Stimulated activated CD8-positive, alpha-beta memory T cell treated with anti-CD3 and anti-CD28 coated beads, Interleukin-7, amount 100 ng/mL, for 48 hours (primary cell): ENCODE data around the gene MXRA8.
"Not testable (repeated sequence)": the region's sequence is repeated elsewhere in the genome, so short reads cannot be mapped to it uniquely, and the experiment has no call there.

Source experiments
- DNase-seq, 2 donors: peaks; one replicate each; pipeline ENCODE4 v3.0.0-alpha.2; 2020; ENCODE audit warnings: low read depth in 1 of 2; ENCODE audit errors: extremely low read depth in 1 of 2

The MXRA8 gene

GRCh38 chr1:1370771-1371300 is 12.5 kb upstream of the MXRA8 start:
- DNase-seq, result no peak

DNA sequence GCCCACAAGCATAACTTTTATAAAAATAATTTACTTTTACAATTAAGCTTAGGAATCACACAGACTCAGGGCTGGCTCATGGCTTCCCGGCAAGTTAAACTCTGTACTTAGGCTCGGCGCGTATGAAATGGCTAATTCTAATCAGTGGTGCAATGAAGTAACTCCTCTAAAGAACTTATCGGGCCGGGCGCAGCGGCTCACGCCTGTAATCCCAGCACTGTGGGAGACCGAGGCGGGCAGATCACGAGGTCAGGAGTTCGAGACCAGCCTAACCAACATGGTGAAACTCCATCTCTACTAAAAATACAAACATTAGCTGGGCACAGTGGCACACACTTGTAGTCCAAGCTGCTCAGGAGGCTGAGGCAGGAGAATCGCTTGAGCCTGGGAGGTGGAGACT is 11.7 kb upstream of the MXRA8 start:
- not testable (repeated sequence) for DNase-seq

GRCh38 chr1:1367315-1367714 is 9.0 kb upstream of the MXRA8 start:
- no peak for DNase-seq

GRCh38 chr1:1366699-1367066 is 8.3 kb upstream of the MXRA8 start:
- no peak for DNase-seq

GRCh38 chr1:1365875-1366698 is 7.7 kb upstream of the MXRA8 start:
- no peak for DNase-seq

DNA sequence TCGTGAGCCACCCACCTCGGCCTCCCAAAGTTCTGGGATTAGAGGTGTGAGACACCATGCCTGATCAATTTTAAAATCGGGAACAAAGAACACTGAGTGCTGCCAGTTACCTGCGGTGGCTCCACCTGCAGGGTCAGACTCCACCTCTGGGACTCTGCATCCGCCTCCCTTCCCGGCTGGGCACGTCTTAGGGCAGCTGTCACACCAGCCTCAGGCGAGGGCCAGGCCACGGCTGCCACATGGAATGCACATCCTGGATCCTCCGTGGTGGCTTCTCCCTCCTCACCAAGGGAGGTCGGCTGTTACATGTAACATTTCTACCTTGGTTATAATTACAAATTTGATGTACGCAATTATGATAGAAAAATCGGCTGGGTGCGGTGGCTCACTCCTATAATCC is 5.9 kb upstream of the MXRA8 start:
- no peak for DNase-seq

DNA sequence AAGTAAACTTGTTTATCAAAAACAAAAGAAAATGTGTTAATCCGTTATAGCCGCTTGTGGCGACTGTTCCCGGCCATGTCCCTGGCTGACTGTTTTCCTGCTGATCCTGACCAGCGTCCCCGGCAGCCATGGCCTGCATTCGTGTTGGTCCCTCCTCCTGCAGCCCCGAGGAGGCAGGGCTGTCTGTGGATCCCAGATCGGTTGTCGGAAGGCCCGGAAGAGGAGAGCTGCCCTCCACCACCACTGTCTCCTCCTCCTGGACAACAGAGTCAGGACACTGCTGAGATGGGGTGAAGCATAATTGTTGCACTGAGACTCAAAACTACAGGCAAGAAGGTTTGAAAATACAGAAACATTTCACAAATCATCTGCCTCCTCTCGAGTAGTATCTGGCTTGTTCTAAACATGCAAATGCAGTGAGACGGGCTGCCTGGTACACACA is 3.6 kb upstream of the MXRA8 start:
- DNase-seq, result no peak

DNA sequence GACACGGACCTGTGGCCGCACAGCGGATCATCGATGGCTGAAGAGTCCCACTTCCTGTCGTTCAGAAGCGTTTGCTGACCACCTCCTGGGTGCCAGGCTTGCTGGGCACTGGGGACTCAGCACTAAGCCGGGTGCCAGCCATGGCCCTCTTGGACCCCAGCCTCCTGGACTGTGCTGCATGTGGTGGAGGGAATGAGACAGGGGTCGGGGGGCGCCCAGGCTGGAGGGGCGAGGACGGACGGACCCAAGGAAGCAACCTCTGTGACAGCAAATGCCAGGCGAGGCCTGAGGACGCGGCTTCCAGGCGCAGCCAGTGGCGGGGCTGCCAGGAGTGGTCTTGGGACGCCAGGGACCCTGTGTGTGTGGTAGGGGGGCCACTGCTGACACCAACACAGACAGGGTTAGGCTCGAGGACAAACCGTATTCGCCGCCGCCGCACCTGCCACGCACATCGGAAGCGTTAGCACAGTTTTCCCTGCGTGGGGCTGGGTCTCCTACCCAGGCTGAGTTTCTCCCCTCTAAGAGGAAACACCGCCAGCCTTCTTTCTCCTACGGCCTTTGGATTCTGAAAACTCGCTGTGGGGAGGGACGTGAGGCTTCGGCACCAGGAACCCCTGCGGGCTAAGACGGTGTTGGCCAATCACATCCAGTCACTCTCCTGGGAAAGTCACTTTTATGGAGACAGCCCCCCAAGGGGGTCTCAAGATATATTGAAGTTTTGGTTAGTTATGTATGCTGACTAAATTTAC is 3.1 kb upstream of the MXRA8 start:
- DNase-seq, result no peak

DNA sequence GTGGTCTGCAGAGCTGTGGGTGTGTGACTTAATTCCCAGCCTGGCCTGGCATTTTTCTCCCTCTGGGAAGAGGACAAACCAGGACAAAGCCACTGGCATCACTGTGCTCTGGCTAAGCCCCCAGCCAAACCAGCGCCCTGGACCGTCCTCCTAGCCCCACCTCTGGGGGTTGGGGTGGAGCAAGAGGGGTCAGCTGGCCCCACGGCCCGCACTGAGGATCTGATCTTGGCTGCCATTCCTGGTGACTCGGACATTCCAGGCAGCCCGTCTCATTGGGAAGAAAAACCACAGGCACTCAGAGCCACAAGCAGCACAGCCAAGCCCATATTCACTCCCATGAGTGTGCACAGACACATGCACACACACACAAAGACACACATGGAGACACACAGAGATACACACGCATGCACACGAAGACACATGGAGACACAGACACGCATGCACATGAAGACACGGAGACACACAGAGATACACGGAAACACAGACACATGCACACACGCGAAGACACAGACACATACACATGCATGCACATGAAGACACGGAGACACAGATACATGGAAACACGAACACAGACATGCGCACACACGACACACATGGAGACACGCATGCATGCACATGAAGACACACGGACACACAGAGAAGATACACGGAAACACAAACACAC is 2.3 kb upstream of the MXRA8 start:
- DNase-seq, result no peak

DNA sequence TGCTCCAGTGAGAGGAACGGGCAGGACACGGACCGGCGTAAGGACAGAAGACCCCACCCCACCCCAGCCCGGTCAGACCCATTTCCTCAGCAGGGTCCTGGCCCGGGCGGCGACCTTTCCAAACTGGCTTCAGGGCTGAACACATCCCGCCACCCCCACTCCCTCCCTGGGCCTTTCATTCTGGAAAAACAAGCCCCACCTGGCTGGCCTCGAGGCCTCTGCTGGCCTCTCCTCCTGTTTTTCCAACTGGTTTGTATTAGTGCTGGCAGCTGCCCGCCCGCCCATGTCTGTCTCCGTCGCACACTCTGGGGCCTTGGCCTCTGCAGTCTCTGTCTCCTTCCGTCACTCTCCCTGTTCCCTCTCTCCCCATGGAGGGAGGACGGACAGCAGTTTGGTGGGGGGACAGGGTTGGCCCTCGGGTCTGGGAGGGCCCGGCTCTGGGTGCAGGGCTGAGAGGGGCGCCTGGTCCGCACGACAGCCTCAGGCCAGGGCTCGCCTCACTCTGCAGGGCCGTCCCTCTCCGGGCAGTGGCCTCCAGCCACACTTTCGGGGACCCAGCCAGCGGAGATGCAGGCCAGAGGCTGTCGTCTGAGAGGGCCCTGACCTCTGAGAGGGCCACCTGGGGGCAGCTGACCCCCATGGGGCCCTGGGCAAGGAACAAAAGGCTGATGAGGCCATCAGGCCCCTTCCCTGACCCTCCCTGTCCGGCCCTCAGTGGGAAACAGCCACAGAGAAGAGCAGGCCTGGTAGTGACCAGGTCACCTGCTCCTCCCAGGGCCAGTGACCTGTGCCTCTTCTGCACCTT is 1.5 kb upstream of the MXRA8 start:
- no peak for DNase-seq

GRCh38 chr1:1359308-1359663 is 931 bp upstream of the MXRA8 start:
- no peak for DNase-seq

GRCh38 chr1:1357871-1358432 is 403 bp downstream of the MXRA8 start:
- no peak for DNase-seq

DNA sequence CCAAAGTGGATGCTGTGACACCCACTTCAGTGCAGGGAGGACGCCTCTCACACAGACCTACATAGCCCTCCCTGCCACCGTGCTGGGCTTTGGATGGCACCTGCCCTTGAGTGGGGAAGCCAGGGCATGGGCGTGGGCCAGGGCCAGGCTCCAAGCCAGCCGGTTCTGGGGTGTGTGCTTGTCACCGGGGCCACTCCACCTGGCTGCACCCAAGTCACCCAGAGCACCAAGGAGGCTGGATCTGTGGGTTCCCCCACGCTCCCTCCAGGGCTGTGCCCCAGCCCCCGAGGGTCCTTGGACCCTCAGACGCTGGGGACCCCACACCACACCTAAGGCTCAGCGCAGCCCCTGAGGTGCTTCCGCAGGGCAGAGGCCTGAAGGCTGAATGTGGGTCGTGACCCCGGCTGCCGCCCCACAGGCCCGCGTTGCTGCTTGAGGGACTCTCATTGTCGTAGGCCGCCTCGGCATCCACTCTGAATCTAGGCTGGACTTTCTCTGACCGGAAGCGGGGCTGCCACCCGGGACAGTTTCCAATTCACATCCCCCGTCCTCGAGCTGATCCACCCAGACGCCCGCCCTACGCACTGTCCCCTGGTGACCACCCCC is 1.5 kb downstream of the MXRA8 start:
- no peak for DNase-seq

DNA sequence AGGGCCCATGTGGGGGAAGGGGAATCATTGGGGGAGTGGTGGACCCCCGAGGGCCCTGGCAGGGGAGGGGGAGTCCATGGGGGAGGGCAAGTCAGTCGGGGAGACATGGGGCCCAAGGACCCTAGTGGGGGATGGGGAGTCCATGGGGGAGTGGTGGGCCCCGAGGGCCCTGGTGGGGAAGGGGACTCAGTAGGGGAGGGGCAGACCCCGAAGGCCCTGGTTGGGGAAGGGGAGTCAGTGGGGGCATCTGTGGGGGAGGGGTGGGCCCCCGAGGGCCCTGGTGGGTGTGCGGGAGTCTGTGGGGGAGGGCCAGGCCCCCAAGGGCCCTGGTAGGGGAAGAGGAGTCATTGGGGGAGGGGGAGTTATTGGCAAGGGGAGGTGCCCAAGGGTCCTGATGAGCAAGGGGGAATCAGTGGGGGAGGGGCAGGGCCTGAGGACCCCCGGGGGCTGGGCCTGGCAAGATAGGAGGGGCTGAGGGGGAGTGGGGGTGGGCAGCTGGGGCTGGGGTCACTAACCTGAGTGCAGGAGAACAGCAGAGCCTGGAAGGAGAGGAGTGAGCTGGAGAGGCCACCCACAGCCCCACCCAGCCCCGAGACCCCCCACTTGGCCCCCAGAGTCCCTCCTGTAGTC is 2.1 kb downstream of the MXRA8 start:
- DNase-seq, result no peak

DNA sequence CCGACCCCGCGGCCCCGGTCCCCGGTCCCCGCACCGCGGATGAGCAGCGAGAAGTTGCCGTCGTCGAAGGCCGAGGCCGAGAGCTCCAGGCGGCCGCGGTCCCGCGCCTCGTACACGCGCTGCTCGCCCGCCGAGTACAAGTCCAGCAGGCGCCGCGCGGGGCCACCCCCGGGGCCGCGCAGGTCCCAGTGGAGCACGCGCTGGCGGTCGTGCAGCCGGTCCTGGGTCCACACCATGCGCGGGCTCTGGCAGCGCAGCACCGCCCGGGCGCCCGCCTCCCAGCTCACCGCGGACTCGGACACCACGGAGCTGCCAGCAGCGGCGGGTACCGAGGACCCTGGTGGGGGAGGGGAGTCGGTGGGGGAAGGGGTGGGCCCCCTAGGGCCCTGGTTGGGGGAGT is 2.9 kb downstream of the MXRA8 start:
- DNase-seq, result no peak

DNA sequence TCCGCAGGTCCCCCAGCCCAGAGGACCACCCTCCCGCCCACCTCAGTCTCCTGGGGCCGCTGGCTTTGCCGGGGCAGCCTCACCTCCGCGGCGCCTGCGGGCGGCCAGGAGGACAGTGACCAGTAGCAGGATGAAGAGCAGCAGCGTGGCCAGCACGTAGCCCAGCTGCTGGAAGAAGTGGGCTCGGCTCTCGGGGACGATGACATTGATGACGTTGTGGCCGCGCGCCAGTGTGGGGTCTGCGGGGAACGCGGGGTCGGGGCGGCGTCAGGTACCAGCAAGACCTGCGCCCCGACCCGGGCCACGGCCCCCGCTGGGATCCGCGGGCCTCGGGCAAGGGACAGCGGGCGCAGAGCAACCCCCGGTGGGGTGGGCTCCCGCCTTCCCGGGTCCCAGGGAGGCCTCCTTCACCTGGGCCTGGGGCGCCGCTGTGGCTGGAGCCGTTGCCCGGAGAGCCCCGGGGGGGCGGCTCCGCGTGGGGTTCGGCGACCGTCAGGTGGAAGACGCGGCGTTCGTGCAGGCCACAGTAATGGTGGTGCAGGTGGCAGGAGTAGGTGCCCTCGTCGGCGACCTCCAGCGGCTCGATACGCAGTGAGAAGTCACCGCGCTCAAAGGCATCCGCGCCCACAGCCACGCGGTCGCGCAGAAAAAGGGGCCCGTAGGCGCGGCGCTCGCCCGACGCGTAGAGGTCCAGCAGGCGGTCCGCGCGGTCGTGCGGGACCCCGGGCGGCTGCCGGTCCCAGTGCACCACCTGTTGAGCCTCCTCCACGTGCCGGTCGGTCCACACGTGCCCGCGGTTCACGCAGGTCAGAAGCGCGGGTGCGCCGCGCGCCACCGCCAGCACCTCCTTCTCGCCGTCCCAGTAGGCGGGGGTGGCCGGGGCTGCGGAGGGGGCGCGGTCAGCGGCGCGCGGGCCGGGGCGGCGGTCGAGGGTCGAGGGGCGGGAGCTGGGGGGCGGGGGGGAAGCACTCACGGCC is 3.8 kb downstream of the MXRA8 start:
- DNase-seq, result no peak

- DNase-seq, result no peak
Measured at GRCh38 chr1:1353389-1354151, 4.8 kb downstream of the MXRA8 start.
